HL-60/S4 (cell line): ENCODE results near the gene TP53TG5.
"Not testable (repeated sequence)": the region's sequence is repeated elsewhere in the genome, so short reads cannot be mapped to it uniquely, and the experiment has no call there.

Experiments used
- in situ Hi-C: fragments of 300-500 bp; cut with MboI; formaldehyde crosslinking; loops from 2 replicates; pipeline ENCODE4 v1.14.3; 2022; ENCODE audit warnings: low sequenced_read_pairs

The TP53TG5 gene

GRCh38 chr20:45368221-45368980, 9.7 kb downstream of the TP53TG5 start:
- in situ Hi-C loops: no loop called here

DNA sequence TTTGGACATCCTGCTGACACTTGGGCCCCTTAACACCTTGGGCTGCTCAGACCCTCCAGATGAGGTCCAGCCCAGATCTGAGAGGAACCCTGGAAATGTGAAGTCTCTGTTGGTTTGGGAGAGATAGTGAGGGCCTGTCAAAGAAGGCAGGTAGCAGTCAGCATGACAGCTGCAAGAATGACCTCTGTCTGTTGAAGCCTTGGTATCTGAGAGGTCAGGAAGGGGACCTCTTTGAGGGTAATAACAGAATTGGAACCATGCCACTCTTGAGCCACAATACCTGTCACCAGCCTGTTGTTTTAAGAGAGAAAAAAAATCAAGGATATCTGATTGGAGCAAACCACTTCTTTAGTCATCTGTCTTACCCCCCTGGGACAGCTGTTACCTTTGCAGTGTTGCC, 11.0 kb downstream of the TP53TG5 start:
- in situ Hi-C loops: no loop called here

- in situ Hi-C loops: no loop called here
Observed at GRCh38 chr20:45366631-45367030, 11.5 kb downstream of the TP53TG5 start.

DNA sequence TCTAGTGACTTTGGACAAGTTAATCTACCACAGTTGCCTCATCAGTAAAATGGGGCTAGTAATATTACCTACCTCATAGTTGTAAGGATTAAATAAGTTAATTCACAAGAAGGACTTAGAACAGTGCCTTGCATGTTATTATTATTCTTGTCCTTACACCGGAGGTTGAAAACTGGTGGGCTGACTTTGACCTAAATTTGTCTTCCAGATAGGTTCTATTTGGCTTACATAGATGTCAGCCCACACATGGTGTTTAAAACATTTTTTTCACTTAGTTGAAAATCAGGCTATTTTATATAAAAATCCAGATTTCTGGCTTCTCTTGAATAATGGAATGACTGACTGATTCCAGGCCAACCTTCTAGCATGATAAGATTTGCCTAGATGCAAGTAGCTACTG, 11.9 kb downstream of the TP53TG5 start:
- in situ Hi-C loops: no loop called here

DNA sequence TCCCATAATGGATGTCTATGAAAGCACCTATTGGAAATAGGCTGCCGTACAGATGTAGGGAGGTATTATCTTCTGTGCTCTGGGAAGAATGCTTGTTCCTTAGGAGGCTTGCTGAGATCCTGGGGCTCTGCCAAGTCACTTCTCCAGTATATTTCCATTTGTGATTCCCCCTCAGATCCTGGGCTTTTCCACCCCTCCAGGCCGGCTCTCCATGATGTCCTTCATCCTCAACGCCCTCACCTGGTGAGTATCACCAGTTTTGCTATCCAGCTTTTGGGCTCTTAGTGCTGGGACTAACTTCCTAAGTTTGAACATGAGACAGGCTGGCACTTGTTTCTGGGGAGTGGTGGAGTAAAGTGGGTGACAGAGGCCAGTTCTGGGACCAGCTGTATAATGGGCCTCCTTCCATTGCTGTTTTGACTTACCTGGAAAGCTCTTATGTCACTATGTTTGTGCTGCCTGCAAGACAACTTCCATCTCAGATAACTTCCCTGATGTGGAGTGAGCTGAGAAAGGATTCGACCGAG, 12.6 kb downstream of the TP53TG5 start:
- in situ Hi-C loops: no loop called here

DNA sequence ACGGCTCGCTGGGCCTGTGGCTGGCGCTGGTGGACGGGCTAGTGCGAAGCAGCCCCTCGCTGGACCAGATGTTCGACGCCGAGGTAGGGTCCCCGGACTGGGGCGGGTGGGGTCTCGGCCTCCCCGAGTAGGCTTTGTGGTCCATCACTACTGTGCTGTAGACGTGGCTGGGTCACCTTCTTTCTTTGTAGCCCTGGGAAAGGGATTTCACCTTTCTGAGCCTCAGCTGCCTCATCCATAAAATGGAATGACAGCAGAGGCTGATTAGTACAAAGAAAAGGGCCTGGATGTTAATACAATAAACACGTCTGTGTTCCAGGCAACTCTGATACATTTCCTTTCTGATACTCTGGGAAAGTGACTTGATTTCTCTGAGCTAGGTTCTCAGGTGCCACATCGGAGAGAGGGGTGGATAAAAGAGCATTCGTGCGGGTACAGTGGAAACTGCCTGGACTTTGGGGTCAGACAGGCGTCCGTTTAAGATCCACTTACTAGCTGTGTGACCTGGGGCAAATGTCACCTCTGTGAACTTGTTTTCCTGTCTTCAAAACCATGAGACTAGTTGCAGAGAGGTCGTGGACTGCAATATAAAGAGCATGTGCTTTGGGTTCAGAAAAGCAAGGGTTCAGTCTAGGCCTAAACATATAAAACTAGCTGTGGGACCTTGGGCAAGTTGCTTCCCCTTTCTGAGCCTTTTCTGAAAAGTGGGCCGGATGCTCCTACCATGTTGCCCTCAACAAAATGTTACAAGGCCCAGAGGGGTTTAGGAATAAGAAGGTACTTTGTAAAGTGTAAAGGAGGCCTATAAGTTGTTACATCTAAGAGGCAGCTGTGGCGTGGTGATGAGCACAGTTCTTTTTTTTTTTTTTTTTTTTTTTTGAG, 14.3 kb downstream of the TP53TG5 start:
- in situ Hi-C loops: loop anchor here (5.0 kb wide), 1 partner anchor 73 kb away; no protein-coding TSS in a partner anchor

- in situ Hi-C loops: loop anchor here (5.0 kb wide), 1 partner anchor 74 kb away; no protein-coding TSS in a partner anchor
Observed at GRCh38 chr20:45362804-45363610, 15.1 kb downstream of the TP53TG5 start, which contains the start of gene SYS1. TSS of gene SYS1 (plus strand) at chr20:45363156. CDS start at chr20:45363532, 376 bp downstream.

- in situ Hi-C loops: loop anchor here (5.0 kb wide), 1 partner anchor 76 kb away; no protein-coding TSS in a partner anchor
Observed at GRCh38 chr20:45361793-45362192, 16.3 kb downstream of the TP53TG5 start.

GRCh38 chr20:45359406-45360148, 18.5 kb downstream of the TP53TG5 start:
- in situ Hi-C loops: loop anchor here (5.0 kb wide), 1 partner anchor 78 kb away; no protein-coding TSS in a partner anchor

DNA sequence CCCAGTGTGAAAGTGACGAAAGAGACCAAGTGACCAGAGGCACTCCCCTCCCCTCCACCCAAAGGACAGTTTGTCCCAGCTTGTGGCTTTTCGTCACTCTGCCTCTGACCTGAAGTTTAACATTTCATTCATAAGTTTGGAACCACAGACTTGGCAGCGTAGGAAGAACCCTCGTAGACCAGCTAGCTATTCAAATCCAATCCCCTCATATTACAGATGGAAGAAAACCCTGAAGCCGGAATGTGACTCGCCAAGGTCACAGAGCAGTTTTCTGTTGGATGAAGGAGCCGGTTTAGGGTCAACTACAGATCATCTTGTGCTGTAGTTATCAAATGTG, 19.1 kb downstream of the TP53TG5 start:
- in situ Hi-C loops: no loop called here

DNA sequence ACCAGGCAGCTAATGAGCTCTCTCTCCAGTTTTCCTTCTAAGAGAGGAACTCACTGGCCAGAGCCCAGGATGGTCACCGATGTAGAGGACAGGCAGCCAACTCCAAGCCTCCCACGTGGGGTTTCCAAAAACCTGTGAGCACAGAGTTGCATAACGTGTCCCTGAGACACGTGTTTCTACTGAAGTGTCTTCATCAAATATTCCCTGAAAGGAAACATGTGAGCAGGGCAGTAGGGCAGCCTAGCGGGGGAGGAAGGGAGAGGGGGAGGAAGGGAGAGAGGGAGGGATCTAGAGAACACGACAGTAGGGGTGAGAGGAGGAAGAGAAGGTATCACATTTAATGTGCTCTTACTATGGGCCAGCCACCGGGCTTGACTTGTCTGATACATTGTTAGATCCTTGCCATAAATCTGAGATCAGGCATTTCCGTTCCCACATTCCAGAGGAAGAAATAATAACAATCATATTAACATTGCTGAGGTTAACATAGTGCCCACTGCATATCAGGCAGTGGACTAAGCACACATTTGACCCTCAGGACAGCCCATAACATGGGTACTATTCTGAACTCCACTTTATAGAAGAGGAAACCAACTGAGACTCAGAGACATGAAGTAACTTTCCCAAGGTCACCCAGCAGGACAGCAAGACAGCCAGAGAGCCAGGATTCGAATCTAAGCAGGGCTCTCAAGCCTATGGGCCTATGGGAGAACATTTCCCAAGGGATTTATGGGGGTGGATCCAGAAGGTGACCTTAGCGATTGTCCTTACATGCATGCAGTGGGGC, 19.6 kb downstream of the TP53TG5 start:
- in situ Hi-C loops: no loop called here

DNA sequence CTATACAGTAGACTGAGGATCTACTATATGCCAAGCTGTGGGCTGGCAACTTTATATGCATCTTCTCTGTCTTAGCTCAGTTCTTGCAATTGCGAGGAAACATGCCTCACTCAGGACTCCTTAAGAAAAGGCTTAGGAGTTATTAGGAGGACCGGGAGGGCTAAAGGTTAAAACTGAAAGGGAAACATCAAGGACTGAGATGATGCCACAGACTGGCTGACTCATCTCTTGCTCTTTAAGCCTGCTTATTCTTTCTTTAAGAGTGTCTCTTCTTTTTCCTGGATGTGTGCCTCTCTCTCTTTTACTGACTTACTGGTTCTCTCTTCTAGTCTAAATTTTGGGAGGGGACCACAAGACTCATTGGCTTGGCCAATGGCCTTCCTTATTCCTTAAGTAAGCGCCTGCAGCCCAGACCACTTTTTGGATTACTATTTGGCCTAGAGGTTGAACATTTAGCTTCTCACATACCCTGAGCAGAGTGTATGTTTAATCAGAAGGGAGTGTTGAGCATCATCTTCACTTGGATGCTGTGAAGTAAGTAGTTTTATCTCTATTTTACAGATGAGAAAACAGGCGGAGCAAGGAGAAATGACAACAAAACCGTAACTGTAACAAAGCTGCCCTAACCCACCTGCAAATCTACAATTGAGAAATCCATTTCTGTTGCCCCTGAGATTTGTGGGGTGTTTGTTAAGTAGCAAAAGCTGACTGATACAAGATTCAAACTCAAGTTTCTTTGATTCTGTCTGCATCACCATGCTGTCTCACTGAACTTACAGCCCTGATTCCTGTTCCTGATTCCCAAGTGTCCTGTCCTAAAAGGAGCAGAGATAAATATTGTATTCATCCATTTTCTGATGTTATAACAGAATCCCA, 22.7 kb downstream of the TP53TG5 start:
- in situ Hi-C loops: no loop called here

DNA sequence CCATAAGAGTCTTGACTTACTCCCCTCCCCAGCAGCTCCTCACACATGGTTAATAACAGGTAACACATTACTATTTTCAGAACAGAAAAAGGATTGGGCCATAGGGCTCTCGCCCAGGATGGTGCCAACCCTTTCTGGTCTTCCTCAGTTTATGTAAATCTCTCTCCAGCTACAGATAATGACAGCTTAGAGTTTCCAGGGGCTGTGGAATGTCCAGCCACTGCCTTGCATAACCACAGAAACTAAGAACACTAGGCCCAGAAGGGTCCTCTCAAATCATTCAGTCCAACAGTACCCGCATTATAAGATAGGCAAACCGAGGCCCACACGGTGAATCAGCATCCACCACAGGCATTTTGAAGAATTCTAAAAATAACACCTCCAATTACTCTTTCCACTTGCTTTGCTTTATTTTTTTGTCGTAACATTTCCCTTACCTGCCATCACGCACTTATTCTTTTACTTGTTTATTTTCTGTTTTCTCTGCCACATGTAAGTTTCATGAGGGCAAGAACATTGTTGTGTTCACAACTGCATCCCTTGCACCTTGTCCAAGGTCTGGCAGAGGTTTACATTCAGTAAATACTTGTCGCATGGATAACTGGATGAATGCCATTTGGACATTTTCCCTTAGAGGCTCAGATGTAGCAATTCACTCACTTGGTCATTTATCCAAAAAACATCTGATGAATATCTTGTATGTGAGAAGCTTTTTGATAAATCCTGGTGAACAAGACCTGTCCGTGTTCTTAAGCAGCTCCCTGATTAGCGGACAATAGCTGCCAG, 23.5 kb downstream of the TP53TG5 start:
- in situ Hi-C loops: no loop called here

DNA sequence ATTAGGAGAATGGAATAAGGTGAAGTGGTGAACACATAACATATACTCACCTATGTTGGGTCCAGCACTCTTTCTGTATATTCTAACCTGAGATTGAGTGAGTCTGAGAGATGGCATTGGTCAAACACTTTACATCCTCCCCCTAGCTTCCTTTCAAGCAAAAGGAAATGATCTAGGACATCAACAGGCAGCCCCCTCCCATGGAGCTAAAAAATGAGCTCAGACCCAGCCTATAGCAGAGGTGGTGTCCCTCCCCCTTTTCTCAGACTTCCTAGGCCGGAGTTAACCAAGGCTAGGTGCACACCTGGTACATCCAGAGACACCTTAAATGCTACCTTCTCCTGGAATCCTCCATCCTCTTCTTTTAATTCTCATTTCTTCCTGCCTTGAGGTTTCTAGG, 24.4 kb downstream of the TP53TG5 start:
- in situ Hi-C loops: no loop called here

DNA sequence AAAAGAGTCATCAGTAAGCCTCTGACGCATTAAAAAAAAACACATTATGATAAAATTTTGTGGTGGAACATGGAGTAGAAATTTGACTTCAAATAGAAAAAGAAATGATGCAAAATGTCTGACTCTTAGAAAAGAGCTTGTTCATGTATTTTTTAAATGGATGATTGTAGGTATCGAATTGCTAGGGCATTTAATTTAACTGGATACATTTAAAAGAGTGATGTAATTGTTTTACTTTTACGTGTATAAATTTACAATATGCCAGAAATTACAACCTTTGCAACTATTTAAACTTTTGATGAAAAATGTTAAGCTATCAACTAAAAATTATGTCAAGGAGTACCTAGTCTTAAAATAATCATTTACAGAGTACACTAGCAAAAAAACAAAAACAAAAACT, 25.4 kb downstream of the TP53TG5 start:
- in situ Hi-C loops: no loop called here

GRCh38 chr20:45350795-45351194, 27.3 kb downstream of the TP53TG5 start:
- in situ Hi-C loops: not testable (repeated sequence)

DNA sequence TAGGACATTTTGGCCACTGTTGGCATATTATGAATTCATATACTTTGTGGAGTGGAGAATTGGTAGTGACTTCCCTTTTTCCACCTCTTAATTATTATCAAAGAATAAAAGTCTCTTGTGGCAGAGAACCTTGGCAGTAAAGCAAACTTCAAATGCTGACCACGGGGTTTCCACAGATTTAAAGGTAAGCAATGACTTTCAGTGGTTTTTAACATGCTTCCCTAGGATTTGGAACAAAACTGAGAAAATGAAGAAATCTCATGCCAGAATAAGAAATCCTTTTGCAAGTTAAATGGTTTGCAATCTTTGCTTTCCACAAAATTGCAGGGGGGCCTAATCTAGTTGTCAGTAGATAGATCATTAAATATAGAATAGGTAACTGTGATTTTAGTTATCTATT, 27.9 kb downstream of the TP53TG5 start:
- in situ Hi-C loops: no loop called here
